ENCODE measurements around the gene DNAJC28.

- TF ChIP-seq POLR2A (IDR thresholded peaks at IDR 0.05) (no peak), CTCF (IDR thresholded peaks at IDR 0.05) (no peak)
These were observed 2.2 kb upstream of the DNAJC28 start for GRCh38 chr21:33493756-33494155.
